SW 1271 (cell line): ENCODE data around the gene ZNF343.

Experiments
- DNase-seq, 2 experiments: peaks; one replicate each; lab custom pipeline; 2025; lab: John Stamatoyannopoulos, UW

Gene ZNF343

GRCh38 chr20:2473516-2473915 lies 35.2 kb downstream of the ZNF343 start:
- no peak for DNase-seq

GRCh38 chr20:2470423-2471193 lies 38.1 kb downstream of the ZNF343 start, which contains the start of gene SNRPB:
TSS of gene SNRPB (minus strand) at chr20:2470789. CDS start at chr20:2470690, 99 bp downstream.
- DNase-seq = peak; percentile 94 to 99

- DNase-seq = peak in 1 of 2 experiments; percentile 52
Measured at GRCh38 chr20:2469991-2470422, 38.7 kb downstream of the ZNF343 start.

GRCh38 chr20:2468581-2469407 lies 39.9 kb downstream of the ZNF343 start:
- DNase-seq = no peak

GRCh38 chr20:2467412-2467811 lies 41.3 kb downstream of the ZNF343 start:
- DNase-seq = no peak

GRCh38 chr20:2465100-2465499 lies 43.6 kb downstream of the ZNF343 start:
- no peak for DNase-seq

- no peak for DNase-seq
Measured at GRCh38 chr20:2463616-2464365, 44.9 kb downstream of the ZNF343 start.

- DNase-seq = no peak
Measured at GRCh38 chr20:2462484-2462883, 46.2 kb downstream of the ZNF343 start.

GRCh38 chr20:2460752-2461424 lies 47.8 kb downstream of the ZNF343 start:
- no peak for DNase-seq

GRCh38 chr20:2459981-2460751 lies 48.5 kb downstream of the ZNF343 start:
- DNase-seq = no peak

- DNase-seq = no peak
Measured at GRCh38 chr20:2458919-2459499, 49.7 kb downstream of the ZNF343 start.

GRCh38 chr20:2455771-2456497 lies 52.8 kb downstream of the ZNF343 start:
- no peak for DNase-seq

- no peak for DNase-seq
Measured at GRCh38 chr20:2453792-2454191, 54.9 kb downstream of the ZNF343 start.

- peak; percentile 31 to 70 for DNase-seq
Measured at GRCh38 chr20:2451939-2452732, 56.6 kb downstream of the ZNF343 start.

- no peak for DNase-seq
Measured at GRCh38 chr20:2451422-2451821, 57.3 kb downstream of the ZNF343 start.

- DNase-seq = no peak
Measured at GRCh38 chr20:2449386-2449785, 59.3 kb downstream of the ZNF343 start.

GRCh38 chr20:2446845-2447244 lies 61.9 kb downstream of the ZNF343 start:
- no peak for DNase-seq
